Transverse colon (tissue), 4 donors: ENCODE data around the gene DIS3L2. TPM values are rescaled to one million over a fixed set of nuclear protein-coding genes. Genes with fewer than 3 reads are reported as not detected.

Experiments
- DNase-seq: peaks from one replicate; pipeline ENCODE4 v3.0.0-alpha.2; 2019
- H3K27ac ChIP-seq, 4 donors: fragments of 200-600 bp; sonication (generic); 2 replicates each; pipeline ENCODE4 v1.5.1; 2016 to 2018; ENCODE audit warnings: inconsistent platforms in 4 of 4
- H3K27me3 ChIP-seq: fragments of 200-600 bp; sonication (generic); 2 replicates; pipeline ENCODE4 v1.5.1; 2017; ENCODE audit warnings: inconsistent platforms
- H3K36me3 ChIP-seq, 4 donors: fragments of 200-600 bp; sonication (generic); 2 replicates each; pipeline ENCODE4 v1.5.1; 2017 to 2019; ENCODE audit warnings: inconsistent platforms in 4 of 4
- H3K4me1 ChIP-seq, 4 donors: fragments of 200-600 bp; sonication (generic); 2 replicates each; pipeline ENCODE4 v1.5.1; 2017 to 2020; ENCODE audit warnings: inconsistent platforms in 4 of 4
- H3K4me3 ChIP-seq, 4 donors: fragments of 200-600 bp; sonication (generic); 1 replicate in 1 of 4; 2 replicates in 3 of 4; pipeline versions ENCODE4 v1.5.1 to v1.6.1; 2017 to 2019; ENCODE audit warnings: inconsistent platforms in 4 of 4
- H3K9me3 ChIP-seq, 2 donors: fragments of 200-600 bp; sonication (generic); 2 replicates each; pipeline ENCODE4 v1.5.1; 2017 to 2019; ENCODE audit warnings: inconsistent platforms in 2 of 2
- CTCF ChIP-seq, 5 experiments: fragments of 200-600 bp in 3 of 5; fragments of 450-650 bp in 2 of 5; sonication (generic) in 3 of 5; IDR thresholded peaks; 1 replicate in 2 of 5; 2 replicates in 3 of 5; pipeline ENCODE4 v1.5.1; 2016 to 2017; ENCODE audit warnings: antibody characterized with exemption in 5 of 5, inconsistent platforms in 3 of 5, mild to moderate bottlenecking in 2 of 5, moderate library complexity in 1 of 5
- EP300 ChIP-seq: sonication (generic); formaldehyde crosslinking; IDR thresholded peaks from one replicate; pipeline ENCODE4 v1.6.1; 2017; ENCODE audit warnings: antibody characterized with exemption, low read depth
- POLR2A ChIP-seq: fragments of 450-650 bp; IDR thresholded peaks from one replicate; pipeline ENCODE4 v1.6.1; 2016; ENCODE audit warnings: antibody characterized with exemption, mild to moderate bottlenecking, moderate library complexity
- POLR2AphosphoS5 ChIP-seq, 3 donors: sonication (generic); formaldehyde crosslinking; IDR thresholded peaks; one replicate each; pipeline ENCODE4 v1.6.1; 2016; ENCODE audit warnings: antibody characterized with exemption in 3 of 3
- WGBS, 2 donors: methylation state at CpG; one replicate each; pipeline ENCODE4 v1.1.5; 2018; ENCODE audit warnings: low coverage in 1 of 2; 5-methylcytosine and 5-hydroxymethylcytosine counted together
- in situ Hi-C, 4 donors: fragments of 200-750 bp; cut with MboI; loops; one replicate each; pipeline versions ENCODE4 v1.15.0 to v1.15.1; 2017; ENCODE audit warnings: low sequenced_read_pairs in 3 of 4, low pct_ligation_motif_present in 1 of 4, low pct_unique_long_range_greater_than_20kb in 1 of 4
- intact Hi-C: fragments of 100-400 bp; cut with DNase I; formaldehyde crosslinking; loops from one replicate; pipeline ENCODE4 v1.15.1; 2023; ENCODE audit warnings: low total_unique reads
- total RNA-seq, 4 donors: library from RNA; depleted of rRNA; stranded (reverse); fragments of >200 nt; gene quantifications; one replicate each; pipeline ENCODE4 v1.1.0, GENCODE V29; 2016

The DIS3L2 gene
- total RNA-seq, 4 donors from 2014 or later, result 24.7 to 99.9 (median 51.2) TPM

- DNase-seq, result no peak
- H3K27me3 ChIP-seq, result no peaks in the 10 kb centered on the region
- H3K27ac ChIP-seq, result no peak overlapping the region
- H3K4me3 ChIP-seq, result no peak overlapping the region
- WGBS, 2 donors, result 93 to 100% methylated on average over 3 to 6 of the region's 6 CpGs
- H3K4me1 ChIP-seq, result peaks cover 0 to 16% (median 0%) of the 10 kb centered on the region in 4 donors
- H3K36me3 ChIP-seq, result peaks cover 0 to 3% (median 0%) of the 10 kb centered on the region in 4 donors
- TF ChIP-seq CTCF (IDR thresholded peaks at IDR 0.05) (no peak), EP300 (no peak), POLR2AphosphoS5 (IDR thresholded peaks at IDR 0.05) (no peak)
- in situ Hi-C loops, result loop anchor here in 1 of 4 donors (25.0 kb wide), 1 partner anchor 392 kb away; no protein-coding TSS in a partner anchor
- intact Hi-C loops, result no loop called here
- no peaks in the 10 kb centered on the region for H3K9me3 ChIP-seq
Observed at GRCh38 chr2:232304236-232304635, 342.7 kb downstream of the DIS3L2 start.

GRCh38 chr2:232306741-232307305, 345.3 kb downstream of the DIS3L2 start:
- no peaks in the 10 kb centered on the region for H3K36me3 ChIP-seq
- intact Hi-C loops (no loop called here), in situ Hi-C loops (loop anchor here in 1 of 4 donors (25.0 kb wide), 1 partner anchor 395 kb away; no protein-coding TSS in a partner anchor)
- WGBS, 2 donors, result 97 to 100% methylated on average over 3 to 7 of the region's 7 CpGs
- TF ChIP-seq CTCF (IDR thresholded peaks at IDR 0.05) (no peak), POLR2A (no peak), POLR2AphosphoS5 (IDR thresholded peaks at IDR 0.05) (no peak), EP300 (no peak)
- H3K27ac ChIP-seq, result no peak overlapping the region
- H3K9me3 ChIP-seq, result no peaks in the 10 kb centered on the region
- H3K4me1 ChIP-seq, result no peaks in the 10 kb centered on the region
- H3K27me3 ChIP-seq, result no peaks in the 10 kb centered on the region
- no peak overlapping the region for H3K4me3 ChIP-seq
- DNase-seq, result no peak

GRCh38 chr2:232307854-232308253, 346.3 kb downstream of the DIS3L2 start:
- 89% methylated on average over 3 of the region's 3 CpGs; no CpG with 5 or more reads in 1 of the 2 donors for WGBS, 2 donors

GRCh38 chr2:232308986-232309385, 347.5 kb downstream of the DIS3L2 start:
- Histone ChIP-seq H3K9me3 (peaks cover 0 to 7% of the 10 kb centered on the region in 2 donors), H3K27ac (no peak overlapping the region), H3K4me1 (no peaks in the 10 kb centered on the region), H3K4me3 (no peak overlapping the region), H3K36me3 (no peaks in the 10 kb centered on the region), H3K27me3 (no peaks in the 10 kb centered on the region)
- 94% methylated on average over 3 of the region's 3 CpGs; no CpG with 5 or more reads in 1 of the 2 donors for WGBS, 2 donors
- TF ChIP-seq EP300 (no peak), POLR2AphosphoS5 (IDR thresholded peaks at IDR 0.05) (no peak)
- intact Hi-C loops, result no loop called here
- no peak for DNase-seq
- in situ Hi-C loops, result loop anchor here in 1 of 4 donors (25.0 kb wide), 1 partner anchor 397 kb away; no protein-coding TSS in a partner anchor

More at GRCh38 chr2:232307854-232308253, 346.3 kb downstream of the DIS3L2 start:
- intact Hi-C loops (no loop called here), in situ Hi-C loops (loop anchor here in 1 of 4 donors (25.0 kb wide), 1 partner anchor 396 kb away; no protein-coding TSS in a partner anchor)
- H3K4me1 ChIP-seq, result no peaks in the 10 kb centered on the region
- H3K36me3 ChIP-seq, result no peaks in the 10 kb centered on the region
- no peaks in the 10 kb centered on the region for H3K27me3 ChIP-seq
- H3K9me3 ChIP-seq, result peaks cover 0 to 3% of the 10 kb centered on the region in 2 donors
- TF ChIP-seq CTCF (IDR thresholded peaks at IDR 0.05), result no peak
- no peak for DNase-seq
- no peak overlapping the region for H3K27ac ChIP-seq
- H3K4me3 ChIP-seq, result no peak overlapping the region
